IMR-90 (cell line): ENCODE data around the gene DGKD.

Source experiments
- POLR2A ChIP-seq: IDR thresholded peaks from 2 replicates; pipeline ENCODE4 v1.6.1; 2012; ENCODE audit warnings: mild to moderate bottlenecking, low read depth, low read length
- RAD21 ChIP-seq: IDR thresholded peaks from 2 replicates; pipeline ENCODE4 v1.6.1; 2012; ENCODE audit warnings: low read length, improper control_type of control experiment
- SMC3 ChIP-seq: fragments of 150-350 bp; IDR thresholded peaks from 2 replicates; pipeline ENCODE4 v1.6.1; 2016; ENCODE audit warnings: low read depth, mild to moderate bottlenecking, antibody characterized with exemption, low read length, moderate library complexity
- TF ChIP-seq, protein P1 (sequence below): conservative IDR thresholded peaks from 2 replicates; pipeline ENCODE4 v1.5.1; 2012; ENCODE audit warnings: mild to moderate bottlenecking, low read depth, low read length, improper control_type of control experiment
- TF ChIP-seq, protein P2 (sequence below): fragments of 150-350 bp; IDR thresholded peaks from 2 replicates; pipeline ENCODE4 v1.6.1; 2017; ENCODE audit warnings: mild to moderate bottlenecking, antibody characterized with exemption, low read length, low read depth

DNA sequence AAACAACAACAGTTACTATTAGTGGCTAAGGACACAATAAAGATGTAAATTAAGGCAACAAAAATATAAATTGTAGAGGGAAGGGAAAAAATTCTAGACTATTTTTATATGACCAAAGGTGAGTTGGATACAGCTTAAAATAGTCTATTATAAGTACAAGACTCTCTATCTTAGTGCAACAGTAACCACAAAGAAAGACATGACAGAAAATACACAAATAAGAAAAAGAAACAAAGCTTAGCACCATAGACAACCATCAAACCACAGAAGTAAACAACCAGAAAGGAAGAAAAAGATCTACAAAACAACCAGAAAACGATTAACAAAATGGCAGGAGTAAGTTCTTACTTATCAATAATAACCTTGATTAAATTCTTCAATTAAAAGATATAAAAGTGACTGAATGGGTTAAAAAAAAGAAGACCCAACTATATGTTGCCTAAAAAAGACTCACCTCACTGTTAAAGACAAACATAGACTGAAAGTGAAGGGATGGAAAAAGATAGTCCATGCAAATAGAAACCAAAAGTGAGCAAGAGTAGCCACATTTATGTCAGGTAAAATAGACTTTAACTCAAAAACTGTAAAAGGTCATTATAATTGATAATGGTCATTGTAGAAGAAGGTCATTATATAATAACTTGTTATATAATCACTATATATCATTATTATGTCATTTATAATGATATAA lies 149.8 kb downstream of the DGKD start:
- TF ChIP-seq, protein P1, sequence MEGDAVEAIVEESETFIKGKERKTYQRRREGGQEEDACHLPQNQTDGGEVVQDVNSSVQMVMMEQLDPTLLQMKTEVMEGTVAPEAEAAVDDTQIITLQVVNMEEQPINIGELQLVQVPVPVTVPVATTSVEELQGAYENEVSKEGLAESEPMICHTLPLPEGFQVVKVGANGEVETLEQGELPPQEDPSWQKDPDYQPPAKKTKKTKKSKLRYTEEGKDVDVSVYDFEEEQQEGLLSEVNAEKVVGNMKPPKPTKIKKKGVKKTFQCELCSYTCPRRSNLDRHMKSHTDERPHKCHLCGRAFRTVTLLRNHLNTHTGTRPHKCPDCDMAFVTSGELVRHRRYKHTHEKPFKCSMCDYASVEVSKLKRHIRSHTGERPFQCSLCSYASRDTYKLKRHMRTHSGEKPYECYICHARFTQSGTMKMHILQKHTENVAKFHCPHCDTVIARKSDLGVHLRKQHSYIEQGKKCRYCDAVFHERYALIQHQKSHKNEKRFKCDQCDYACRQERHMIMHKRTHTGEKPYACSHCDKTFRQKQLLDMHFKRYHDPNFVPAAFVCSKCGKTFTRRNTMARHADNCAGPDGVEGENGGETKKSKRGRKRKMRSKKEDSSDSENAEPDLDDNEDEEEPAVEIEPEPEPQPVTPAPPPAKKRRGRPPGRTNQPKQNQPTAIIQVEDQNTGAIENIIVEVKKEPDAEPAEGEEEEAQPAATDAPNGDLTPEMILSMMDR, result no peak
- no peak for TF ChIP-seq SMC3
- TF ChIP-seq RAD21, result no peak
- TF ChIP-seq, protein P2, sequence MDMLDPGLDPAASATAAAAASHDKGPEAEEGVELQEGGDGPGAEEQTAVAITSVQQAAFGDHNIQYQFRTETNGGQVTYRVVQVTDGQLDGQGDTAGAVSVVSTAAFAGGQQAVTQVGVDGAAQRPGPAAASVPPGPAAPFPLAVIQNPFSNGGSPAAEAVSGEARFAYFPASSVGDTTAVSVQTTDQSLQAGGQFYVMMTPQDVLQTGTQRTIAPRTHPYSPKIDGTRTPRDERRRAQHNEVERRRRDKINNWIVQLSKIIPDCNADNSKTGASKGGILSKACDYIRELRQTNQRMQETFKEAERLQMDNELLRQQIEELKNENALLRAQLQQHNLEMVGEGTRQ, result no peak
- no peak for TF ChIP-seq POLR2A
